HCEC 1CT (cell line): ENCODE measurements around the gene ANKRD55.
A peak's percentile ranks its signal among the peaks of the same experiment; 100 is the strongest.
"Not testable (repeated sequence)": the region's sequence is repeated elsewhere in the genome, so short reads cannot be mapped to it uniquely, and the experiment has no call there.

ENCODE experiments used
- DNase-seq: peaks from one replicate; pipeline ENCODE4 v3.0.0-alpha.2; 2017

Gene ANKRD55

DNA sequence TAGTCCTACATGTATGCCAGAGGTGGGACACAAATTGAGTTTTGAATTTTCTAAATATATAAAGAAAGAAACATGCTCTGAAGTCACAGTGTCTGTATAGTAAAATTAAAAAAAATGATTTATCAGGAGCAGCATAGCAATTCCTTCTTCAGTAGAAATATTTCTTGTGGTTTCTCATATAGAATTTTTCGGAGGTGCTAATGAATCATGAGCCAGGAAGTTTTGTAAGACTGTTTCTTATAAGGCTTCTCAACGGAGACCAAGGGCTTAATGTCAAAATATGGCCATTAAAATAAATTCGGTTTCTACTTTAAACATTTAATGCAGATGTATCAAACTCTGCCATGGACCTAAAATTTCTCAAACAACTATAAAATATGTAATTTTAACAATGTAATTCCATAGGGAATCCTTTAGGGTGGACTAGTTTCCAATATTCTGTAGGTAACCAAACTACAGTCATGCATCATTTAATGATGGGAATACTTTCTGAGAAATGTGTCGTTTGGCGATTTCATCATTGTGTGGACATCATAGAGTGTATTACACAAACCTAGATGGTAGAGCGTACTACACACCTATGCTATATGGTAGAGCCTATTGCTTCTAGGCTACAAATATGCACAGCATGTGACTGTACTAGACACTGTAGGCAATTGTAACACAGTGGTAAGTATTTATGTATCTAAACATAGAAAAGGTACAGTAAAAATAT is 66.3 kb downstream of the ANKRD55 start:
- peak; percentile 18 for DNase-seq

GRCh38 chr5:56164376-56164775 is 68.8 kb downstream of the ANKRD55 start:
- no peak for DNase-seq

GRCh38 chr5:56161927-56162326 is 71.2 kb downstream of the ANKRD55 start:
- DNase-seq: no peak

DNA sequence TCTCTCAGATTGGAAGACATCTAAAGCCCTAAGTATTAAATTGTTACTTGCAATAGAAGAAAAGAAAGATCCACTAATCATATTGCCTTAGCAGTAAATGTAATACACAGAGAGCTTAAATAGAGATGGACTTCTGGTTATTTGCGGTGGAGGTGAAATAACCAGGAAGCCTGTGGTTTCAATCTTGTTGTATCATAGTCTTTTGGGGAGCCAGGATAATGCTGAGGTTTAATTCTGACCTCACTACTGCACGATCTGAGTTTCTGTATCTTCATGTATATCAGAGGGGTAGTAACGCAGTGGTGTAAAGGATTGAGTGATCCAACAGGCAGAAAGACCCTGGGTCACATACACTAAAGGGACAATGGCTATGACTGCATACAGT is 71.7 kb downstream of the ANKRD55 start:
- DNase-seq: no peak

- no peak for DNase-seq
Measured at GRCh38 chr5:56160723-56161438, 72.2 kb downstream of the ANKRD55 start.

DNA sequence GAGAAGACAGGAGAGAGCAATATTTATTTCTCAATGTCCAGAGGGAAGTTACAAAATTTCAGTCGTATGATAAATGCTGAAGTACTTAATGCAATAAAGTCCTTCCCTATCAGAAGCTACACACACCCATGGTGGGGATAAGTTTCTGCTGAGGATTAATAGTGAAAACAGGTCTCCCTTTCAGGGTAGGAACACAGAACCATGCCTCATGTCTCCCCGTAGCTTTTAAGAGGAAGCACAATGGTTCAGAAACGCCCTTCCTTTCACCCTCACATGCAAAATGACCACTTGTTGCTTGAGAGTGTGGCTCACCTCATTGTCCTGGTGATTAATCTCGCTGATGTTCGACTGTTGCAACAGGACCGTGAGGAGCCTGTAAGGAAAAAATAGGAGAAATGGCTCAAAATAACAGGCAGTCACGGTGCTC is 73.6 kb downstream of the ANKRD55 start:
- no peak for DNase-seq

DNA sequence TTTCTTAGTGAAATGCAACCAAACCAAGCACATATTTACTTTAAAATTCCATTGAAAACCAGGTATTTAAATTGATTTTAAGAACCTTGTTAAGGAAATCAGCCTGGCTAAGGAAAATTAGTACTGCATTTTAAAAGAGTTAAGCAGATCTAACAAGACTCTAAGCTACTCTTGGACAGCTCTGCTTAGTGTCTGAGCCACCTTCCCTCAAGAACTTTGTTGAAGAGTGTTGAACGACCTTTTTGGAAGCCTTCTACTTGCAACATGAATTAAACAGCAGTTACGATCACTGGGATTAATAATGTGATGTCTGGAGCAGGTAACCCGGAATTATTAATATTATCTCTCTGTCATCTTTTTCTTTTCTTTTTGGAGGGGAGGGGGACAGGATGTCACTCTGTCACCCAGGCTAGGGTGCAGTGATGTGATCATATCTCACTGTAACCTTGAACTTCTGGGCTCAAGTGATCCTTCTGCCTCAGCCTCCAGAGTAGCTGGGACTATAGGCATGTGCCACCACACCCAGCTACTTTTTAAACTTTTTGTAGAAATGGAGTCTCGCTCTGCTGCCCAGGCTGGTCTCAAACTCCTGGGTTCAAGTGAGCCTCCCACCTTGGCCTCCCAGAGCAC is 74.7 kb downstream of the ANKRD55 start:
- DNase-seq: no peak

- not testable (repeated sequence) for DNase-seq
Measured at GRCh38 chr5:56157191-56157621, 75.9 kb downstream of the ANKRD55 start.

DNA sequence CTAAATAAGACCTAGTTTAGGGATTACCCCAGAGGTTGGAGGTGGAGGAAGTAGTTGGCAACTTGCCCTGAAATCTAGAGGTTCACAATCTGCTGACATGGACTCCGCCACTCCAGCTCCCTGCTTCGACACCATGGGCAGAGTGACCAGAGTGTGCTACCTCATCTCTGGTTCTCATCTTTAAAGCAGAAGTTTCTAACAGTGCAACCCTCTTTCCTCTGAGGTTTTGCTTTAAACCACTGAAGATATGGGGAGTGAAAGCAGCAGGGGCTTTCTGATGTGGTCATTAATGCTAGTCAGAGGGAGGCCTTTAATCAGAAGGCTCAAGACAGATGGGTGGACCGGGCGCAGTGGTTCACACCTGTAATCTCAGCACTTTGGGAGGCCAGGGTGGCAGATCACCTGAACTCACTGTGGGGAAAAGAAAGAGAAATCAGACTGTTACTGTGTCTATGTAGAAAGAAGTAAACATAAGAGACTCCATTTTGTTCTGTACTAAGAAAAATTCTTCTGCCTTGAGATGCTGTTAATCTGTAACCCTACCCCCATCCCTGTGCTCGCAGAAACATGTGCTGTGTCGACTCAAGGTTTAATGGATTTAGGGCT is 76.4 kb downstream of the ANKRD55 start:
- not testable (repeated sequence) for DNase-seq

DNA sequence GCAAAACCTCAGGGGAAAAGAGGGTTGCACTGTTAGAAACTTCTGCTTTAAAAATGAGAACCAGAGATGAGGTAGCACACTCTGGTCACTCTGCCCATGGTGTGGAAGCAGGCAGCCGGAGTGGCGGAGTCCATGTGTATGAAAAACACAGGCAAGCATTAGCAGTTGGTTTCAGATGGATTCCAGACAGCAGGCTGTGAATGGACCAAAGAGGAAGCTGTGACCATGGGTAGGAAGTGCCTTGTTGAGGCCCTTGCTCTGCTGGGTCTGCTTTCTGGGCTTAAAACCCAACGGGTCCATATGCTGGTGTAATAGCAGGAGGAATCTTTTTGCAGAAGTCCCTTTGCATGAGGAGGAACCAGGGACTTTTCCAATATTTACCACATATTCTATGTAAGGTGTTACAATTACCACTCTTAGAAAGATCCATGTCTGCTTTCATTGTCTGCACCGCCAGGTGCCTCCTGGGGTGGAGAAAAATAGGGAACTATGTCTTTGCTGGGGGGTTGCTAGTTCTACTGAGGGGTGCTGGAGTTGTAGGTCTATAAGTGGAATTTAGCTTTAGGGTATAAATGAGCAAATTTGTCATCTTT is 77.0 kb downstream of the ANKRD55 start:
- no peak for DNase-seq

DNA sequence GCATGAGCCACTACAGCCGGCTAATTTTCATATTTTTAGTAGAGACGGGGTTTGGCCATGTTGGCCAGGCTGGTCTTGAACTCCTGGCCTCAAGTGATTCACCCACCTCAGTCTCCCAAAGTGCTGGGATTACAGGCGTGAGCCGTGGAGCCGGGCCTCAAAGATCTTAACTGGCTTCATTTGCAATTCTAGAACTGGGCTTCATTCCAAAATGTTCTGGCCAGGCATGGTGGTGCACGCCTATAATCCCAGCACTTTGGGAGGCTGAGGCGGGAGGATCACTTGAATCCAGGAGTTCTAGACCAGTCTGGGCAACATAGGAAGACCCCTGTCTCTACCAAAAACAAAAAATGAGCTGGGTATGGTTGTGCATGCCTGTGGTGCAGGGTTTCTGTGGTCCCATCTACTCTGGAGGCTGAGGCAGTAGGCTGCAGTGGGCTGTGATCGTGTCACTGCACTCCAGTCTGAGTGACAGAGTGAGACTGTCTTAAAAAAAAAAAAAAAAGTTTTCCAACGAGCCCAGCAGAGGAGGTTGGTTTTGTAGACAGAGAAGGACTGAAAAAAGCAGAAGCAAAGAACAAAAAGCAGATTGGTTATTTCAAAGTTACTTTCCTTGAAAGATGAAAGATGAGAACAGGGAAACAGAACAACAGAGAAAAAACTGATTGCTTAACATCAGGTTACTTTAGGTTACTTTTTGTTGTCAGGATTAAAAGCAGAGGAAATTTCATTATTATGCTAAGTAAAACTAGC is 78.2 kb downstream of the ANKRD55 start:
- DNase-seq: no peak

DNA sequence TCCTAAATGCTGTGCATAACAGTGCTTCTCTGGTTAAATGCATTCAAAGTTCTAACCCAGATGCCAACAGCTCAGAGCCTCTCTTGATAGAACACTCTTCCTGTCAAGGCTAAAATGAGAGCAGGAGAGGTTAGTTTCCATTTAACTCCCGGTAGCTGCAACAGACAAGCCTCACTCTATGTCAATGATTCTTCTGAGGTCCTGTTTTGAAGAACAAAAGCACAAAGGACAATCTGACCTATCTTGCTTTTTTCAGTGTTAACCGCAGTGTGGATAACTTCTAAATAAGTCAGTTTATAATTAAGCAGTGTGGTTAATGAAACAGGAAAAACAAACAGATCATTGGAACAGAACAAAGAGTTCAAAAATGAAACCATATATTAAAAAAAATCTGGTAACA is 80.7 kb downstream of the ANKRD55 start:
- DNase-seq: no peak

GRCh38 chr5:56150756-56151155 is 82.4 kb downstream of the ANKRD55 start:
- not testable (repeated sequence) for DNase-seq

DNA sequence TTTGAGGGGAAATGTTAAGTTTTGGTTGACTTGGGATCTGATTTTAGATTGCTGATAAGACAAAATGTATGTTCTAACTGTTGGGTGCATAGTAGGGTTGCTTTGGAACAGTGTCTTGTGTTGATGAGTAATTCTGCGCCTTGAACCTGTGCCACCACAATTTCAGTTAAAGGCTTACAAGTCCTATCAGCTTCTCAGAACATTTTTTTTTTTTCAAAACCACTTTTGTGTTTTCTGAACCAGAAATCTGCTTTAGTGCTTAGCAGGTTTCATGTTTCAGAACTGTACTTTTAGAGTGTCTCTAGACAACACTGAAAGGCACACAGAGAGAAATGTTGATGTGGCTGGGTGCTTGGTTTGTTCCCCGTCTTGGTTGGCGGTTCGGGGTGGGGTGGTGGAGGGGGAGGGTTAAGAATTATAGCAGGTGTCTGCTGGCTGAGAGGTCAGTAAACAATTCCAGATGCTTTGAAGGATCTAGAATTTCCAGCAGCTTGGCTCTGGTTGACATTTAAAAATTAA is 84.6 kb downstream of the ANKRD55 start:
- DNase-seq: no peak

GRCh38 chr5:56147659-56148230 is 85.4 kb downstream of the ANKRD55 start:
- DNase-seq: no peak

GRCh38 chr5:56147106-56147505 is 86.0 kb downstream of the ANKRD55 start:
- DNase-seq: no peak

GRCh38 chr5:56146674-56147073 is 86.5 kb downstream of the ANKRD55 start:
- no peak for DNase-seq

- DNase-seq: no peak
Measured at GRCh38 chr5:56145511-56145910, 87.6 kb downstream of the ANKRD55 start.

- DNase-seq: no peak
Measured at GRCh38 chr5:56145106-56145505, 88.0 kb downstream of the ANKRD55 start.

- DNase-seq: no peak
Measured at GRCh38 chr5:56144211-56144610, 88.9 kb downstream of the ANKRD55 start.

GRCh38 chr5:56143373-56143714 is 89.8 kb downstream of the ANKRD55 start:
- DNase-seq: no peak
